Measurements from ENCODE around the gene SLC16A3. TPM values are rescaled to one million over a fixed set of nuclear protein-coding genes. Genes with fewer than 3 reads are reported as not detected.
"Not testable (repeated sequence)": the region's sequence is repeated elsewhere in the genome, so short reads cannot be mapped to it uniquely, and the experiment has no call there.

The SLC16A3 gene
- total and polyA plus RNA-seq, 2 donors from 2014 or later = 28.8 to 85.7 TPM

- Histone ChIP-seq H3K4me1 (ENCODE audit: control insufficient read depth in 2 of 3, insufficient read depth in 2 of 3, low read depth in 1 of 3, low read length in 3 of 3) (peaks cover 0 to 6% (median 0%) of the 10 kb centered on the region in 3 donors), H3K27ac (ENCODE audit: low read depth in 2 of 2, low read length in 2 of 2) (no peak overlapping the region), H3K9me3 (ENCODE audit: control insufficient read depth in 2 of 3, insufficient read depth in 1 of 3, low read length in 3 of 3) (no peaks in the 10 kb centered on the region), H3K9ac (ENCODE audit: low read length in 3 of 3) (no peak overlapping the region), H3K27me3 (ENCODE audit: control insufficient read depth, insufficient read depth, low read length) (no peaks in the 10 kb centered on the region), H3K36me3 (ENCODE audit: control insufficient read depth in 2 of 3, insufficient read depth in 3 of 3, low read length in 3 of 3) (peaks cover 23 to 63% (median 51%) of the 10 kb centered on the region in 3 donors), H3K4me3 (ENCODE audit: low read length in 3 of 3) (no peak overlapping the region)
- DNase-seq (no peak), FAIRE-seq (no peak)
- no peak for TF ChIP-seq CTCF (IDR thresholded peaks at IDR 0.05; ENCODE audit: borderline replicate concordance, extremely low read depth, insufficient read depth)
- intact Hi-C loops (cut with DNase I) = no loop called here
Observed at GRCh38 chr17:82258555-82258954, 29.7 kb downstream of the SLC16A3 start.

DNA sequence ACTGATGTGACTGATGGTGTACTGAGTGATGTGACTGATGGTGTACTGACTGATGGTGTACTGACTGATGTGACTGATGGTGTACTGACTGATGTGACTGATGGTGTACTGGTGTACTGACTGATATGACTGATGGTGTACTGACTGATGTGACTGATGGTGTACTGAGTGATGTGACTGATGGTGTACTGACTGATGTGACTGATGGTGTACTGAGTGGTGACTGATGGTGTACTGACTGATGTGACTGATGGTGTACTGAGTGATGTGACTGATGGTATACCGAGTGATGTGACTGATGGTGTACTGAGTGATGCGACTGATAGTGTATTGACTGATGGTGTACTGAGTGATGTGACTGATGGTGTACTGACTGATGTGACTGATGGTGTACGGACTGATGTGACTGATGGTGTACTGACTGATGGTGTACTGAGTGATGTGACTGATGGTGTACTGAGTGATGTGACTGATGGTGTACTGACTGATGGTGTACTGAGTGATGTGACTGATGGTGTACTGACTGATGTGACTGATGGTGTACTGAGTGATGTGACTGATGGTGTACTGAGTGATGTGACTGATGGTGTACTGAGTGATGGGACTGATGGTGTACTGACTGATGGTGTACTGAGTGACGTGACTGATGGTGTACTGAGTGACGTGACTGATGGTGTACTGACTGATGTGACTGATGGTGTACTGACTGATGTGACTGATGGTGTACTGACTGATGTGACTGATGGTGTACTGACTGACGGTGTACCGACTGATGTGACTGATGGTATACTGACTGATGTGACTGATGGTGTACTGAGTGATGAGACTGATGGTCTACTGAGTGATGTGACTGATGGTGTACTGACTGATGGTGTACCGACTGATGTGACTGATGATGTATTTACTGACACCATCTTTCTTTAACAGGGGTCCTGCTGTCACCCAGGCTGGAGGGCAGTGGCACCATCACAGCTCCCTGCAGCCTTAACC lies 31.4 kb downstream of the SLC16A3 start:
- H3K9ac ChIP-seq (ENCODE audit: low read length in 3 of 3); DNase-seq; FAIRE-seq; H3K27me3 ChIP-seq (ENCODE audit: control insufficient read depth, insufficient read depth, low read length); H3K27ac ChIP-seq (ENCODE audit: low read depth in 2 of 2, low read length in 2 of 2); H3K4me1 ChIP-seq (ENCODE audit: control insufficient read depth in 2 of 3, insufficient read depth in 2 of 3, low read depth in 1 of 3, low read length in 3 of 3); H3K4me3 ChIP-seq (ENCODE audit: low read length in 3 of 3); intact Hi-C loops (cut with DNase I); H3K9me3 ChIP-seq (ENCODE audit: control insufficient read depth in 2 of 3, insufficient read depth in 1 of 3, low read length in 3 of 3): not testable (repeated sequence)
- H3K36me3 ChIP-seq (ENCODE audit: control insufficient read depth in 2 of 3, insufficient read depth in 3 of 3, low read length in 3 of 3) = peaks cover 23 to 73% (median 60%) of the 10 kb centered on the region in 3 donors

GRCh38 chr17:82262344-82262743 lies 33.5 kb downstream of the SLC16A3 start:
- H3K4me1 ChIP-seq (ENCODE audit: control insufficient read depth in 2 of 3, insufficient read depth in 2 of 3, low read depth in 1 of 3, low read length in 3 of 3) = peaks cover 0 to 17% (median 12%) of the 10 kb centered on the region in 3 donors
- H3K9me3 ChIP-seq (ENCODE audit: control insufficient read depth in 2 of 3, insufficient read depth in 1 of 3, low read length in 3 of 3) = no peaks in the 10 kb centered on the region
- H3K4me3 ChIP-seq (ENCODE audit: low read length in 3 of 3) = no peak overlapping the region
- no peaks in the 10 kb centered on the region for H3K27me3 ChIP-seq (ENCODE audit: control insufficient read depth, insufficient read depth, low read length)
- intact Hi-C loops (cut with DNase I) = no loop called here
- peaks cover 25 to 68% (median 57%) of the 10 kb centered on the region in 3 donors for H3K36me3 ChIP-seq (ENCODE audit: control insufficient read depth in 2 of 3, insufficient read depth in 3 of 3, low read length in 3 of 3)
- TF ChIP-seq CTCF (IDR thresholded peaks at IDR 0.05; ENCODE audit: borderline replicate concordance, extremely low read depth, insufficient read depth) = no peak
- FAIRE-seq (no peak), DNase-seq (no peak)
- no peak overlapping the region for H3K9ac ChIP-seq (ENCODE audit: low read length in 3 of 3)
- H3K27ac ChIP-seq (ENCODE audit: low read depth in 2 of 2, low read length in 2 of 2) = no peak overlapping the region

DNA sequence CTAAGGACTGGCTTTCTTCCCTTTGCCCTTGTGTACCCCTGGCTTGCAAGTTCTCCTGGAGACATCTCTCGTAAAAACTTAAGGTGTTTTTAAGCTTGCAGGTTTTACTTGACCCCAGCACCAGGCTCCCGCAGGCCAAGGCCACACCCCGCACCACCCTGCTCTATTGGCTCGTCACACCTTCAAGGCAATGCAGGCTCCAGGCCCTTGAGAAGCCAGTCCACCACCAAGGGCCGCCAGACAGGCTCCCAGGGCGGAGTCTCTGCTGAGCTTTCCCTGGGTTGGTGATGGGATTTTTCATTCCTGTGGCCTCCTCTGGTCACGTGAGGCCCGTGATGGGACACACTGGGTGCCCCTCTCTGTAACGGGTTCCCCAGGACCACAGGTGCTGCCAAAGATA lies 34.8 kb downstream of the SLC16A3 start:
- H3K4me1 ChIP-seq (ENCODE audit: control insufficient read depth in 2 of 3, insufficient read depth in 2 of 3, low read depth in 1 of 3, low read length in 3 of 3) = peaks cover 0 to 25% (median 23%) of the 10 kb centered on the region in 3 donors
- H3K36me3 ChIP-seq (ENCODE audit: control insufficient read depth in 2 of 3, insufficient read depth in 3 of 3, low read length in 3 of 3) = peaks cover 23 to 62% (median 48%) of the 10 kb centered on the region in 3 donors
- H3K9me3 ChIP-seq (ENCODE audit: control insufficient read depth in 2 of 3, insufficient read depth in 1 of 3, low read length in 3 of 3) = no peaks in the 10 kb centered on the region
- H3K4me3 ChIP-seq (ENCODE audit: low read length in 3 of 3) = no peak overlapping the region
- intact Hi-C loops (cut with DNase I) = no loop called here
- no peak for FAIRE-seq
- H3K27ac ChIP-seq (ENCODE audit: low read depth in 2 of 2, low read length in 2 of 2) = no peak overlapping the region
- no peak for DNase-seq
- TF ChIP-seq CTCF (IDR thresholded peaks at IDR 0.05; ENCODE audit: borderline replicate concordance, extremely low read depth, insufficient read depth) = no peak
- no peaks in the 10 kb centered on the region for H3K27me3 ChIP-seq (ENCODE audit: control insufficient read depth, insufficient read depth, low read length)
- no peak overlapping the region for H3K9ac ChIP-seq (ENCODE audit: low read length in 3 of 3)

Data from kidney (tissue), 14 donors.